Neural cell (in vitro differentiated cells): ENCODE data around the gene PCNX2. TPM values are rescaled to one million over a fixed set of nuclear protein-coding genes. Genes with fewer than 3 reads are reported as not detected.

ENCODE experiments used
- H2AFZ ChIP-seq: fragments of 200-600, 300-800 bp; sonication (generic), shearing (Covaris generic); 2 replicates; pipeline ENCODE4 v1.6.0; 2014; ENCODE audit warnings: low read depth, mild to moderate bottlenecking, antibody characterized with exemption, low read length, moderate library complexity
- H3F3A ChIP-seq: fragments of 200-600 bp; shearing (Covaris generic); 2 replicates; pipeline ENCODE4 v1.6.1; 2016; ENCODE audit warnings: mild to moderate bottlenecking, moderate library complexity, mixed read lengths, antibody characterized with exemption, low read length; ENCODE audit not compliant: insufficient read depth, poor library complexity, severe bottlenecking
- H3K27ac ChIP-seq: fragments of 200-600, 300-800 bp; sonication (generic), shearing (Covaris generic); 2 replicates; pipeline ENCODE4 v1.5.1; 2014; ENCODE audit warnings: mild to moderate bottlenecking, low read length, moderate library complexity
- H3K27me3 ChIP-seq: fragments of 300-800, 200-600 bp; sonication (generic), shearing (Covaris generic); 2 replicates; pipeline ENCODE4 v1.6.0; 2014; ENCODE audit warnings: mild to moderate bottlenecking, low read depth, low read length, moderate library complexity; ENCODE audit not compliant: insufficient read depth
- H3K36me3 ChIP-seq: fragments of 300-800, 200-600 bp; sonication (generic), shearing (Covaris generic); 2 replicates; pipeline ENCODE4 v1.5.1; 2014; ENCODE audit warnings: mild to moderate bottlenecking, antibody characterized with exemption, low read length, moderate library complexity; ENCODE audit not compliant: insufficient read depth
- H3K4me2 ChIP-seq: fragments of 300-800, 200-600 bp; sonication (generic), shearing (Covaris generic); 2 replicates; pipeline ENCODE4 v1.6.0; 2014; ENCODE audit warnings: mild to moderate bottlenecking, low read length
- H3K4me3 ChIP-seq: fragments of 300-800, 200-600 bp; sonication (generic), shearing (Covaris generic); 2 replicates; pipeline ENCODE4 v1.5.1; 2014; ENCODE audit warnings: mild to moderate bottlenecking, low read length, moderate library complexity
- H3K79me2 ChIP-seq: fragments of 200-600 bp; shearing (Covaris generic); replicated peaks from 2 replicates; pipeline ENCODE4 v1.6.0; 2014; ENCODE audit warnings: mild to moderate bottlenecking, low read length, moderate library complexity; ENCODE audit not compliant: insufficient read depth
- H3K9ac ChIP-seq: fragments of 300-800, 200-600 bp; sonication (generic), shearing (Covaris generic); 2 replicates; pipeline ENCODE4 v1.6.1; 2016; ENCODE audit warnings: mild to moderate bottlenecking, low read length, mixed read lengths
- H3K9me2 ChIP-seq: fragments of 200-600 bp; shearing (Covaris generic); 2 replicates; pipeline ENCODE4 v1.6.1; 2016; ENCODE audit warnings: mild to moderate bottlenecking, low read length, mixed read lengths; ENCODE audit not compliant: insufficient read depth
- H3K9me3 ChIP-seq: fragments of 200-600, 300-800 bp; sonication (generic), shearing (Covaris generic); 2 replicates; pipeline ENCODE4 v1.6.1; 2016; ENCODE audit warnings: mild to moderate bottlenecking, mixed run types, low read length, moderate library complexity, mixed read lengths
- H4K20me1 ChIP-seq: fragments of 200-600 bp; shearing (Covaris generic); 2 replicates; pipeline ENCODE4 v1.6.1; 2016; ENCODE audit warnings: mild to moderate bottlenecking, mixed run types; ENCODE audit not compliant: insufficient read depth
- CTCF ChIP-seq: fragments of 450-650 bp; IDR thresholded peaks from 2 replicates; pipeline ENCODE4 v1.5.1; 2014; ENCODE audit warnings: antibody characterized with exemption, mild to moderate bottlenecking, moderate library complexity; ENCODE audit not compliant: poor library complexity, severe bottlenecking
- EP300 ChIP-seq: fragments of 450-650 bp; conservative IDR thresholded peaks from 2 replicates; pipeline ENCODE4 v1.6.1; 2014; ENCODE audit warnings: antibody characterized with exemption, mild to moderate bottlenecking, moderate library complexity; ENCODE audit not compliant: poor library complexity, severe bottlenecking
- EZH2 ChIP-seq: fragments of 200-600, 300-800 bp; shearing (Covaris generic), sonication (generic); IDR thresholded peaks from 2 replicates; pipeline ENCODE4 v1.6.1; 2014; ENCODE audit warnings: antibody characterized with exemption, low read length, borderline replicate concordance, mild to moderate bottlenecking; ENCODE audit not compliant: insufficient read depth, poor library complexity, severe bottlenecking
- MXI1 ChIP-seq: fragments of 450-650 bp; conservative IDR thresholded peaks from 2 replicates; pipeline ENCODE4 v1.6.1; 2014; ENCODE audit warnings: antibody characterized with exemption, mild to moderate bottlenecking; ENCODE audit not compliant: poor library complexity, severe bottlenecking
- RAD21 ChIP-seq: fragments of 450-650 bp; conservative IDR thresholded peaks from 2 replicates; pipeline ENCODE4 v1.6.1; 2014; ENCODE audit warnings: antibody characterized with exemption, mild to moderate bottlenecking, moderate library complexity
- REST ChIP-seq: IDR thresholded peaks from 2 replicates; pipeline ENCODE4 v1.6.1; 2012; ENCODE audit warnings: borderline replicate concordance
- SMC3 ChIP-seq: fragments of 450-650 bp; conservative IDR thresholded peaks from 2 replicates; pipeline ENCODE4 v1.6.1; 2014; ENCODE audit warnings: antibody characterized with exemption, mild to moderate bottlenecking, moderate library complexity; ENCODE audit not compliant: poor library complexity
- TAF1 ChIP-seq: IDR thresholded peaks from 2 replicates; pipeline ENCODE4 v1.6.1; 2012; ENCODE audit warnings: low read depth
- polyA plus RNA-seq: library from polyadenylated mRNA; depleted of rRNA; stranded (reverse); fragments of >200 nt; gene quantifications from 2 replicates; pipeline ENCODE4 v1.2.3, GENCODE V29; 2014

The PCNX2 gene
- polyA plus RNA-seq, 1 donor from 2014 or later, result 17.2 TPM

- Histone ChIP-seq H4K20me1 (no peaks in the 10 kb centered on the region), H3K27me3 (no peaks in the 10 kb centered on the region), H3K9ac (no peak overlapping the region), H3K79me2 (no peaks in the 10 kb centered on the region), H3K9me2 (no peaks in the 10 kb centered on the region), H3K27ac (no peak overlapping the region), H3K9me3 (peaks cover 12% of the 10 kb centered on the region), H3K4me3 (no peak overlapping the region), H3K36me3 (peaks cover 20% of the 10 kb centered on the region), H3K4me2 (no peak overlapping the region), H2AFZ (no peak overlapping the region), H3F3A (no peaks in the 10 kb centered on the region)
- TF ChIP-seq RAD21, result no peak
Observed at GRCh38 chr1:233168384-233168783, 127.1 kb downstream of the PCNX2 start.

- H2AFZ ChIP-seq, result no peak overlapping the region
- no peak for TF ChIP-seq CTCF
- no peak for TF ChIP-seq REST
- TF ChIP-seq SMC3, result no peak
- no peak for TF ChIP-seq EP300
- no peak for TF ChIP-seq RAD21
- TF ChIP-seq MXI1, result no peak
- no peak for TF ChIP-seq TAF1
- TF ChIP-seq EZH2, result no peak
- H4K20me1 ChIP-seq, result no peaks in the 10 kb centered on the region
- peaks cover 12% of the 10 kb centered on the region for H3K9me3 ChIP-seq
- no peaks in the 10 kb centered on the region for H3K9me2 ChIP-seq
- H3K9ac ChIP-seq, result no peak overlapping the region
- no peak overlapping the region for H3K27ac ChIP-seq
- H3K27me3 ChIP-seq, result no peaks in the 10 kb centered on the region
- H3K36me3 ChIP-seq, result peaks cover 15% of the 10 kb centered on the region
- no peaks in the 10 kb centered on the region for H3F3A ChIP-seq
- no peak overlapping the region for H3K4me2 ChIP-seq
- no peaks in the 10 kb centered on the region for H3K79me2 ChIP-seq
- no peak overlapping the region for H3K4me3 ChIP-seq
Observed at GRCh38 chr1:233166896-233167295, 128.6 kb downstream of the PCNX2 start.

- Histone ChIP-seq H3K9me3 (peaks cover 8% of the 10 kb centered on the region), H2AFZ (no peak overlapping the region), H3K79me2 (no peaks in the 10 kb centered on the region), H3K27ac (no peak overlapping the region), H3K36me3 (peaks cover 6% of the 10 kb centered on the region), H3K27me3 (no peaks in the 10 kb centered on the region), H3K9me2 (no peaks in the 10 kb centered on the region), H3K4me3 (no peak overlapping the region), H3K9ac (no peak overlapping the region), H4K20me1 (no peaks in the 10 kb centered on the region), H3F3A (no peaks in the 10 kb centered on the region), H3K4me2 (no peak overlapping the region)
- TF ChIP-seq MXI1, result no peak
- no peak for TF ChIP-seq RAD21
- no peak for TF ChIP-seq EP300
Observed at GRCh38 chr1:233163696-233164095, 131.8 kb downstream of the PCNX2 start.
